ENCODE results near the gene TIGD3. TPM values are rescaled to one million over a fixed set of nuclear protein-coding genes. Genes with fewer than 3 reads are reported as not detected.

TIGD3 gene
- total and polyA plus RNA-seq, 9 of the 15 experiments (the other 6 are each of a cell fraction or from before 2014, with no cell fraction given): 0.06 to 1.3 (median 0.56) TPM

DNA sequence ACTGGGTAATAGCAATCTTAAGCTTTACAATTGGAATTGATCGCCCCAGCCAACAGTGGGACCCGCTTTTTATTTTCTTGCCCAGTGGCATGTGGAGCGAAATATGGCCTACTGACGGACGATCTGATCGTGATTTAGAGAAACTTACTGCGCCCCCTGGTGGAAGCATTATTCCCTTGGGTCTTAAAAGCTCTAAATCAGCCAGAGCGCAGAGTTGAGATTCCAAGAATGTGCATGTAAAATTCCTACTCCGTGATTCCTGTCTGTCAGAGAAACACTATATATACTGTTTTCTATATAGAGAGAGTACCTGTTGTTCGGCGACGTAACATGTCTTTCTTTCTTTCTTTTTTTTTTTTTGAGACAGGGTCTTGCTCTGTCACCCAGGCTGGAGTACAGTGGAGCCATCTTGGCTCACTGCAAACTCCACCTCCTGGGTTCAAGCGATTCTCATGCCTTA is 24.6 kb upstream of the TIGD3 start (continued):
- TF ChIP-seq TAF15 (IDR thresholded peaks at IDR 0.05; ENCODE audit: low read depth, low read length) (no peak), ZNF146 (CRISPR knock-in tag; IDR thresholded peaks at IDR 0.05; ENCODE audit: unreplicated experiment) (no peak), SAP30 (IDR thresholded peaks at IDR 0.05; ENCODE audit: borderline replicate concordance, insufficient read depth, low read depth, low read length, poor library complexity, severe bottlenecking) (no peak), HSF4 (CRISPR knock-in tag; IDR thresholded peaks at IDR 0.05; ENCODE audit: borderline replicate concordance) (no peak), HDAC8 (tag; IDR thresholded peaks at IDR 0.05) (no peak), RB1 (IDR thresholded peaks at IDR 0.05; ENCODE audit: low read depth) (peak; percentile 38; the same call in 1 of the 2 replicates), HDGF (IDR thresholded peaks at IDR 0.05) (no peak), ZNF224 (CRISPR knock-in tag; IDR thresholded peaks at IDR 0.05) (no peak), ARID1B (IDR thresholded peaks at IDR 0.05) (no peak; the same call in 1 of the 2 replicates), L3MBTL2 (IDR thresholded peaks at IDR 0.05) (peak; percentile 80), TSC22D4 (tag; IDR thresholded peaks at IDR 0.05) (no peak), CBX2 (IDR thresholded peaks at IDR 0.05; ENCODE audit: insufficient read depth, low read length, poor library complexity, severe bottlenecking) (no peak), MAZ (CRISPR knock-in tag; conservative IDR thresholded peaks at IDR 0.05 in 1 of 2, IDR thresholded peaks at IDR 0.05 in 1 of 2) (0 out of 4 replicates have a peak, but pooled peaks of 1 of the 2 experiments have one; percentile 23)
- TF ChIP-seq, protein P1, sequence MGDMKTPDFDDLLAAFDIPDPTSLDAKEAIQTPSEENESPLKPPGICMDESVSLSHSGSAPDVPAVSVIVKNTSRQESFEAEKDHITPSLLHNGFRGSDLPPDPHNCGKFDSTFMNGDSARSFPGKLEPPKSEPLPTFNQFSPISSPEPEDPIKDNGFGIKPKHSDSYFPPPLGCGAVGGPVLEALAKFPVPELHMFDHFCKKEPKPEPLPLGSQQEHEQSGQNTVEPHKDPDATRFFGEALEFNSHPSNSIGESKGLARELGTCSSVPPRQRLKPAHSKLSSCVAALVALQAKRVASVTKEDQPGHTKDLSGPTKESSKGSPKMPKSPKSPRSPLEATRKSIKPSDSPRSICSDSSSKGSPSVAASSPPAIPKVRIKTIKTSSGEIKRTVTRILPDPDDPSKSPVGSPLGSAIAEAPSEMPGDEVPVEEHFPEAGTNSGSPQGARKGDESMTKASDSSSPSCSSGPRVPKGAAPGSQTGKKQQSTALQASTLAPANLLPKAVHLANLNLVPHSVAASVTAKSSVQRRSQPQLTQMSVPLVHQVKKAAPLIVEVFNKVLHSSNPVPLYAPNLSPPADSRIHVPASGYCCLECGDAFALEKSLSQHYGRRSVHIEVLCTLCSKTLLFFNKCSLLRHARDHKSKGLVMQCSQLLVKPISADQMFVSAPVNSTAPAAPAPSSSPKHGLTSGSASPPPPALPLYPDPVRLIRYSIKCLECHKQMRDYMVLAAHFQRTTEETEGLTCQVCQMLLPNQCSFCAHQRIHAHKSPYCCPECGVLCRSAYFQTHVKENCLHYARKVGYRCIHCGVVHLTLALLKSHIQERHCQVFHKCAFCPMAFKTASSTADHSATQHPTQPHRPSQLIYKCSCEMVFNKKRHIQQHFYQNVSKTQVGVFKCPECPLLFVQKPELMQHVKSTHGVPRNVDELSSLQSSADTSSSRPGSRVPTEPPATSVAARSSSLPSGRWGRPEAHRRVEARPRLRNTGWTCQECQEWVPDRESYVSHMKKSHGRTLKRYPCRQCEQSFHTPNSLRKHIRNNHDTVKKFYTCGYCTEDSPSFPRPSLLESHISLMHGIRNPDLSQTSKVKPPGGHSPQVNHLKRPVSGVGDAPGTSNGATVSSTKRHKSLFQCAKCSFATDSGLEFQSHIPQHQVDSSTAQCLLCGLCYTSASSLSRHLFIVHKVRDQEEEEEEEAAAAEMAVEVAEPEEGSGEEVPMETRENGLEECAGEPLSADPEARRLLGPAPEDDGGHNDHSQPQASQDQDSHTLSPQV (IDR thresholded peaks at IDR 0.05): peak; percentile 67
- TF ChIP-seq, protein P2, sequence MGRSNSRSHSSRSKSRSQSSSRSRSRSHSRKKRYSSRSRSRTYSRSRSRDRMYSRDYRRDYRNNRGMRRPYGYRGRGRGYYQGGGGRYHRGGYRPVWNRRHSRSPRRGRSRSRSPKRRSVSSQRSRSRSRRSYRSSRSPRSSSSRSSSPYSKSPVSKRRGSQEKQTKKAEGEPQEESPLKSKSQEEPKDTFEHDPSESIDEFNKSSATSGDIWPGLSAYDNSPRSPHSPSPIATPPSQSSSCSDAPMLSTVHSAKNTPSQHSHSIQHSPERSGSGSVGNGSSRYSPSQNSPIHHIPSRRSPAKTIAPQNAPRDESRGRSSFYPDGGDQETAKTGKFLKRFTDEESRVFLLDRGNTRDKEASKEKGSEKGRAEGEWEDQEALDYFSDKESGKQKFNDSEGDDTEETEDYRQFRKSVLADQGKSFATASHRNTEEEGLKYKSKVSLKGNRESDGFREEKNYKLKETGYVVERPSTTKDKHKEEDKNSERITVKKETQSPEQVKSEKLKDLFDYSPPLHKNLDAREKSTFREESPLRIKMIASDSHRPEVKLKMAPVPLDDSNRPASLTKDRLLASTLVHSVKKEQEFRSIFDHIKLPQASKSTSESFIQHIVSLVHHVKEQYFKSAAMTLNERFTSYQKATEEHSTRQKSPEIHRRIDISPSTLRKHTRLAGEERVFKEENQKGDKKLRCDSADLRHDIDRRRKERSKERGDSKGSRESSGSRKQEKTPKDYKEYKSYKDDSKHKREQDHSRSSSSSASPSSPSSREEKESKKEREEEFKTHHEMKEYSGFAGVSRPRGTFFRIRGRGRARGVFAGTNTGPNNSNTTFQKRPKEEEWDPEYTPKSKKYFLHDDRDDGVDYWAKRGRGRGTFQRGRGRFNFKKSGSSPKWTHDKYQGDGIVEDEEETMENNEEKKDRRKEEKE (IDR thresholded peaks at IDR 0.05; ENCODE audit: borderline replicate concordance in 1 of 2, control insufficient read depth in 1 of 2, low read depth in 2 of 2, low read length in 1 of 2): no peak
- TF ChIP-seq, protein P3, sequence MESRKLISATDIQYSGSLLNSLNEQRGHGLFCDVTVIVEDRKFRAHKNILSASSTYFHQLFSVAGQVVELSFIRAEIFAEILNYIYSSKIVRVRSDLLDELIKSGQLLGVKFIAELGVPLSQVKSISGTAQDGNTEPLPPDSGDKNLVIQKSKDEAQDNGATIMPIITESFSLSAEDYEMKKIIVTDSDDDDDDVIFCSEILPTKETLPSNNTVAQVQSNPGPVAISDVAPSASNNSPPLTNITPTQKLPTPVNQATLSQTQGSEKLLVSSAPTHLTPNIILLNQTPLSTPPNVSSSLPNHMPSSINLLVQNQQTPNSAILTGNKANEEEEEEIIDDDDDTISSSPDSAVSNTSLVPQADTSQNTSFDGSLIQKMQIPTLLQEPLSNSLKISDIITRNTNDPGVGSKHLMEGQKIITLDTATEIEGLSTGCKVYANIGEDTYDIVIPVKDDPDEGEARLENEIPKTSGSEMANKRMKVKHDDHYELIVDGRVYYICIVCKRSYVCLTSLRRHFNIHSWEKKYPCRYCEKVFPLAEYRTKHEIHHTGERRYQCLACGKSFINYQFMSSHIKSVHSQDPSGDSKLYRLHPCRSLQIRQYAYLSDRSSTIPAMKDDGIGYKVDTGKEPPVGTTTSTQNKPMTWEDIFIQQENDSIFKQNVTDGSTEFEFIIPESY (CRISPR knock-in tag; IDR thresholded peaks at IDR 0.05): peak; percentile 30; the same call in 1 of the 2 replicates
